Measurements from ENCODE around the gene ATXN1.

DNA sequence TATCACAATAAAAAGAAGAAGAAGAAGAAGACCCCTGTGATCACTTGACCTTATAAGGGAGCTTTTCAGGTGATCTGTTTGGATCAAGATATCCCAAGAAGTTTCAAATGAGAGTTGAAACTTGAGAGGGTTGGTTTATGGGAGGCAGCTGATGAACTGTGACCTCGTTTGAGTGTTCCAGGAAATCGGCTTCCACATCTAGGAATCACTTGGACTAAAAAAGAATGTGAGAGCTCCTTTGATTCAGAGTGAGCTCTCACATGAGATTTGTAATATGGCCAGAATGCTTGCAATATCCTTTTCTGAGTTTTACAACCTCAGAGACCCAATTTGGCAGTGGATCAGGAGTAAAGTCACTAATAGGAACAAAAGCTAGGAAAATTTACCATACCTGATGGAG, 228.1 kb downstream of the ATXN1 start:
- TF ChIP-seq CTCF (IDR thresholded peaks at IDR 0.05) (no peak), POLR2A (IDR thresholded peaks at IDR 0.05) (no peak)

Data from testis (tissue), 2 donors.